NCI-H2196 (cell line): ENCODE results near the gene DENND6B.

ENCODE experiments used
- DNase-seq: peaks from one replicate; lab custom pipeline; 2025; ENCODE audit not compliant: unreplicated experiment; lab: John Stamatoyannopoulos, UW

The DENND6B gene

GRCh38 chr22:50316114-50317065, 10.4 kb downstream of the DENND6B start:
- no peak for DNase-seq

GRCh38 chr22:50315289-50316113, 11.3 kb downstream of the DENND6B start:
- DNase-seq: no peak

- no peak for DNase-seq
Measured at GRCh38 chr22:50314455-50315288, 12.1 kb downstream of the DENND6B start.

GRCh38 chr22:50314081-50314454, 12.7 kb downstream of the DENND6B start:
- no peak for DNase-seq

- no peak for DNase-seq
Measured at GRCh38 chr22:50313600-50313999, 13.2 kb downstream of the DENND6B start.

- no peak for DNase-seq
Measured at GRCh38 chr22:50313021-50313420, 13.8 kb downstream of the DENND6B start.

GRCh38 chr22:50312371-50312770, 14.4 kb downstream of the DENND6B start:
- no peak for DNase-seq

GRCh38 chr22:50311606-50312351, 15.0 kb downstream of the DENND6B start:
- DNase-seq: no peak

- DNase-seq: no peak
Measured at GRCh38 chr22:50310949-50311444, 15.8 kb downstream of the DENND6B start.

- DNase-seq: no peak
Measured at GRCh38 chr22:50310031-50310722, 16.6 kb downstream of the DENND6B start.

- DNase-seq: no peak
Measured at GRCh38 chr22:50309601-50309991, 17.2 kb downstream of the DENND6B start.

- no peak for DNase-seq
Measured at GRCh38 chr22:50308986-50309600, 17.7 kb downstream of the DENND6B start.

GRCh38 chr22:50308597-50308935, 18.2 kb downstream of the DENND6B start:
- no peak for DNase-seq

GRCh38 chr22:50307890-50308596, 18.8 kb downstream of the DENND6B start:
- no peak for DNase-seq

GRCh38 chr22:50306753-50307749, 19.8 kb downstream of the DENND6B start, which contains the start of gene PLXNB2:
TSS of gene PLXNB2 (minus strand) at chr22:50307646. CDS start at chr22:50290584, 17,062 bp downstream.
- DNase-seq: peak; percentile 80

GRCh38 chr22:50305923-50306566, 20.8 kb downstream of the DENND6B start:
- peak; percentile 79 for DNase-seq
